Renal pelvis (tissue), 4 donors: ENCODE data around the gene USF2. TPM values are rescaled to one million over a fixed set of nuclear protein-coding genes. Genes with fewer than 3 reads are reported as not detected.

ENCODE experiments used
- DNase-seq: peaks from one replicate; pipeline ENCODE4 v3.0.0-alpha.2; 2013
- polyA plus RNA-seq, 3 donors: library from polyadenylated mRNA; unstranded; fragments of 120-200 nt; gene quantifications; one replicate each; pipeline ENCODE4 v1.2.1, GENCODE V29; 2013; ENCODE audit not compliant: insufficient read length in 3 of 3

USF2 gene
- polyA plus RNA-seq, 3 donors = 171 to 192 (median 185) TPM

GRCh38 chr19:35313587-35313986, 44.8 kb downstream of the USF2 start:
- DNase-seq = no peak

GRCh38 chr19:35314031-35314430, 45.3 kb downstream of the USF2 start:
- DNase-seq = no peak

- no peak for DNase-seq
Observed at GRCh38 chr19:35314858-35315470, 46.2 kb downstream of the USF2 start.

GRCh38 chr19:35315883-35316282, 47.1 kb downstream of the USF2 start:
- no peak for DNase-seq

GRCh38 chr19:35316560-35316959, 47.8 kb downstream of the USF2 start:
- DNase-seq = no peak

- DNase-seq = no peak
Observed at GRCh38 chr19:35317464-35318043, 48.8 kb downstream of the USF2 start.

GRCh38 chr19:35318679-35319448, 50.1 kb downstream of the USF2 start:
- DNase-seq = no peak

- no peak for DNase-seq
Observed at GRCh38 chr19:35320065-35320713, 51.4 kb downstream of the USF2 start.

- DNase-seq = no peak
Observed at GRCh38 chr19:35321291-35321690, 52.5 kb downstream of the USF2 start.

GRCh38 chr19:35322014-35322413, 53.3 kb downstream of the USF2 start:
- DNase-seq = no peak

GRCh38 chr19:35327642-35328041, 58.9 kb downstream of the USF2 start:
- DNase-seq = no peak

GRCh38 chr19:35328851-35329285, 60.1 kb downstream of the USF2 start, which contains the start of gene CD22:
TSS of gene CD22 (plus strand) at chr19:35329187. CDS start at chr19:35332041, 2,854 bp downstream.
- no peak for DNase-seq

- no peak for DNase-seq
Observed at GRCh38 chr19:35329323-35329722, 60.6 kb downstream of the USF2 start.

Other genes starting within 250 kb of the USF2 start
- gene SCN1B, start 238.5 kb upstream of the USF2 start, polyA plus RNA-seq = 1 to 10 TPM in 2 of 3 donors, under 1 TPM in 1; 0.95 to 1.5 (median 1.0) TPM
- gene HPN, start 227.2 kb upstream of the USF2 start, polyA plus RNA-seq = 100 to 1,000 TPM; 118 to 150 (median 128) TPM
- gene FXYD3, start 153.1 kb upstream of the USF2 start, polyA plus RNA-seq = 10 to 100 TPM; 18.6 to 23.9 (median 23.1) TPM
- 1 to 10 TPM; 2.2 to 3.2 (median 3.0) TPM for gene LGI4, start 133.9 kb upstream of the USF2 start, polyA plus RNA-seq
- gene FXYD1, start 130.1 kb upstream of the USF2 start, polyA plus RNA-seq = 10 to 100 TPM; 21.8 to 27.0 (median 26.5) TPM
- 1 to 10 TPM in 1 of 3 donors, under 1 TPM in 2; 0.40 to 1.3 (median 0.95) TPM for gene FXYD7, start 125.7 kb upstream of the USF2 start, polyA plus RNA-seq
- gene FXYD5, start 114.2 kb upstream of the USF2 start, polyA plus RNA-seq = 10 to 100 TPM; 21.7 to 26.8 (median 23.0) TPM
- gene FAM187B, start 40.2 kb upstream of the USF2 start, polyA plus RNA-seq = under 1 TPM in 1 of 3 donors, not detected in 2; 0.07 TPM
- 10 to 100 TPM; 65.3 to 68.6 (median 67.9) TPM for gene LSR, start 20.0 kb upstream of the USF2 start, polyA plus RNA-seq
- under 1 TPM; 0.19 to 0.34 (median 0.25) TPM for gene HAMP, start 13.6 kb downstream of the USF2 start, polyA plus RNA-seq
- gene MAG, start 23.2 kb downstream of the USF2 start, polyA plus RNA-seq = 1 to 10 TPM; 5.1 to 6.2 (median 5.3) TPM
- gene CD22, start 60.2 kb downstream of the USF2 start, polyA plus RNA-seq = 10 to 100 TPM in 2 of 3 donors, 1 to 10 TPM in 1; 8.4 to 33.6 (median 15.5) TPM
- gene FFAR1, start 78.9 kb downstream of the USF2 start, polyA plus RNA-seq = under 1 TPM; 0.46 to 0.70 (median 0.53) TPM
- gene FFAR3, start 89.5 kb downstream of the USF2 start, polyA plus RNA-seq = under 1 TPM in 2 of 3 donors, not detected in 1; 0.20 to 0.31 TPM
- gene GPR42, start 102.1 kb downstream of the USF2 start, polyA plus RNA-seq = under 1 TPM in 1 of 3 donors, not detected in 2; 0.18 TPM
- gene FFAR2, start 179.3 kb downstream of the USF2 start, polyA plus RNA-seq = under 1 TPM; 0.19 to 0.41 (median 0.28) TPM
- 1 to 10 TPM in 1 of 3 donors, under 1 TPM in 2; 0.48 to 1.6 (median 0.70) TPM for gene KRTDAP, start 221.5 kb downstream of the USF2 start, polyA plus RNA-seq
- 100 to 1,000 TPM in 2 of 3 donors, 10 to 100 TPM in 1; 72.2 to 133 (median 113) TPM for gene DMKN, start 244.7 kb downstream of the USF2 start, polyA plus RNA-seq